ENCODE results near the gene APBB2. TPM values are rescaled to one million over a fixed set of nuclear protein-coding genes. Genes with fewer than 3 reads are reported as not detected.
"Not testable (repeated sequence)": the region's sequence is repeated elsewhere in the genome, so short reads cannot be mapped to it uniquely, and the experiment has no call there.

Gene APBB2
- total RNA-seq, 1 experiment from 2014 or later: 46.0 TPM

GRCh38 chr4:41060352-41061334, 153.7 kb downstream of the APBB2 start:
- H4K20me1 ChIP-seq (ENCODE audit: insufficient read depth): no peaks in the 10 kb centered on the region
- POLR2A ChIA-PET (ENCODE audit: unreplicated experiment): no interaction called here
- H3K4me1 ChIP-seq (replicated peaks; ENCODE audit: insufficient read depth): 0 out of 2 replicates have a peak, but pooled peaks cover 4% of the 10 kb centered on the region
- CTCF ChIA-PET: interaction anchor here (0.5 kb wide), 1 partner anchor 86 kb away, joined by 12 read pairs; no protein-coding TSS in a partner anchor
- intact Hi-C loops (cut with micrococcal nuclease; ENCODE audit: unreplicated experiment): no loop called here
- no peak overlapping the region for H3K4me3 ChIP-seq
- H3K27me3 ChIP-seq (ENCODE audit: insufficient read depth, low read depth): no peaks in the 10 kb centered on the region
- H3K27ac ChIP-seq: no peak overlapping the region
- TF ChIP-seq CTCF (conservative IDR thresholded peaks at IDR 0.05): no peak
- TF ChIP-seq EZH2 (IDR thresholded peaks at IDR 0.05; ENCODE audit: low read depth): no peak
- H3K79me2 ChIP-seq (ENCODE audit: low read depth): no peaks in the 10 kb centered on the region
- H3K9me3 ChIP-seq (ENCODE audit: insufficient read depth, low read depth): no peaks in the 10 kb centered on the region
- no peaks in the 10 kb centered on the region for H3K9me2 ChIP-seq (ENCODE audit: insufficient read depth)
- no TSS peak for BruUV-seq (replicated peaks)
- no peak overlapping the region for H3K4me2 ChIP-seq
- no peak for DNase-seq
- H3K36me3 ChIP-seq (ENCODE audit: low read depth): no peaks in the 10 kb centered on the region
- no peaks in the 10 kb centered on the region for H3F3A ChIP-seq (ENCODE audit: insufficient read depth, low read depth)
- H2AFZ ChIP-seq: no peak overlapping the region

GRCh38 chr4:41059411-41059810, 154.9 kb downstream of the APBB2 start:
- H3F3A ChIP-seq (ENCODE audit: insufficient read depth, low read depth); H4K20me1 ChIP-seq (ENCODE audit: insufficient read depth); H3K9me2 ChIP-seq (ENCODE audit: insufficient read depth); H3K27me3 ChIP-seq (ENCODE audit: insufficient read depth, low read depth); H3K4me1 ChIP-seq (replicated peaks; ENCODE audit: insufficient read depth); H3K4me3 ChIP-seq; POLR2A ChIA-PET (ENCODE audit: unreplicated experiment); H3K36me3 ChIP-seq (ENCODE audit: low read depth); BruUV-seq (replicated peaks); DNase-seq; H3K9me3 ChIP-seq (ENCODE audit: insufficient read depth, low read depth); H3K27ac ChIP-seq; H2AFZ ChIP-seq; H3K79me2 ChIP-seq (ENCODE audit: low read depth); H3K4me2 ChIP-seq; CTCF ChIA-PET: not testable (repeated sequence)
- intact Hi-C loops (cut with micrococcal nuclease; ENCODE audit: unreplicated experiment): loop anchor here (5.0 kb wide), 1 partner anchor 153 kb away; the partner anchor contains the start of gene APBB2

- Histone ChIP-seq H3K4me2 (no peak overlapping the region), H3K79me2 (ENCODE audit: low read depth) (no peaks in the 10 kb centered on the region)
- no TSS peak for BruUV-seq (replicated peaks)
Measured at GRCh38 chr4:41058426-41058825, 155.9 kb downstream of the APBB2 start.

More at GRCh38 chr4:41058426-41058825, 155.9 kb downstream of the APBB2 start:
- Histone ChIP-seq H3K9me2 (ENCODE audit: insufficient read depth) (no peaks in the 10 kb centered on the region), H3K27me3 (ENCODE audit: insufficient read depth, low read depth) (no peaks in the 10 kb centered on the region), H4K20me1 (ENCODE audit: insufficient read depth) (no peaks in the 10 kb centered on the region; the same call in 1 of the 2 replicates), H3K4me1 (replicated peaks; ENCODE audit: insufficient read depth) (0 out of 2 replicates have a peak, but pooled peaks cover 4% of the 10 kb centered on the region), H3K4me3 (no peak overlapping the region), H3K27ac (no peak overlapping the region), H3F3A (ENCODE audit: insufficient read depth, low read depth) (no peaks in the 10 kb centered on the region), H3K36me3 (ENCODE audit: low read depth) (no peaks in the 10 kb centered on the region), H3K9me3 (ENCODE audit: insufficient read depth, low read depth) (no peaks in the 10 kb centered on the region), H2AFZ (no peak overlapping the region)
- CTCF ChIA-PET: no interaction called here
- no peak for DNase-seq
- TF ChIP-seq EZH2 (IDR thresholded peaks at IDR 0.05; ENCODE audit: low read depth): no peak
- TF ChIP-seq CTCF (conservative IDR thresholded peaks at IDR 0.05): no peak
- POLR2A ChIA-PET (ENCODE audit: unreplicated experiment): no interaction called here
- intact Hi-C loops (cut with micrococcal nuclease; ENCODE audit: unreplicated experiment): loop anchor here (5.0 kb wide), 1 partner anchor 154 kb away; the partner anchor contains the start of gene APBB2
